Activated T-helper 17 cell treated with anti-CD3 and anti-CD28 coated beads, Interleukin-2, amount 50 U/mL, for 72 hours (primary cell): Measurements from ENCODE around the gene PAM16. TPM values are rescaled to one million over a fixed set of nuclear protein-coding genes. Genes with fewer than 3 reads are reported as not detected.
A peak's percentile ranks its signal among the peaks of the same experiment; 100 is the strongest.

Experiments
- ATAC-seq: fragments of 150-1000 bp; cut with Tn5 transposase; replicated peaks from 2 replicates; pipeline ENCODE4 v1.10.0; 2021; ENCODE audit warnings: mild to moderate bottlenecking, moderate library complexity
- H3K27ac Mint-ChIP-seq: one replicate; pipeline ENCODE4 v1.8.0; 2022; ENCODE audit warnings: mixed read lengths
- H3K27me3 Mint-ChIP-seq: one replicate; pipeline ENCODE4 v1.8.0; 2022; ENCODE audit warnings: mixed read lengths
- H3K36me3 Mint-ChIP-seq: one replicate; pipeline ENCODE4 v1.8.0; 2022; ENCODE audit warnings: low read depth, mild to moderate bottlenecking, mixed read lengths
- H3K4me1 Mint-ChIP-seq: one replicate; pipeline ENCODE4 v1.8.0; 2022; ENCODE audit warnings: mixed read lengths
- H3K4me3 Mint-ChIP-seq: one replicate; pipeline ENCODE4 v1.8.0; 2022; ENCODE audit warnings: mild to moderate bottlenecking, mixed read lengths
- H3K9me3 Mint-ChIP-seq: one replicate; pipeline ENCODE4 v1.8.0; 2022; ENCODE audit warnings: mixed read lengths
- total RNA-seq, 2 donors: library from RNA; stranded (reverse); gene quantifications; one replicate each; pipeline ENCODE4 v1.2.3, GENCODE V29; 2022

The PAM16 gene
- total RNA-seq, 2 donors from 2014 or later = 40.4 to 74.7 TPM

- no peak for ATAC-seq
- Mint-ChIP-seq H3K36me3 (peaks cover 48% of the 10 kb centered on the region), H3K4me3 (no peak overlapping the region), H3K27me3 (no peaks in the 10 kb centered on the region), H3K4me1 (no peaks in the 10 kb centered on the region), H3K27ac (no peak overlapping the region), H3K9me3 (no peaks in the 10 kb centered on the region)
Measured at GRCh38 chr16:4386951-4387565, 35.9 kb upstream of the PAM16 start.

- H3K9me3 Mint-ChIP-seq = no peaks in the 10 kb centered on the region
- H3K27me3 Mint-ChIP-seq = no peaks in the 10 kb centered on the region
- peaks cover 53% of the 10 kb centered on the region for H3K36me3 Mint-ChIP-seq
- H3K4me1 Mint-ChIP-seq = no peaks in the 10 kb centered on the region
- no peak overlapping the region for H3K27ac Mint-ChIP-seq
- no peak overlapping the region for H3K4me3 Mint-ChIP-seq
- no peak for ATAC-seq
Measured at GRCh38 chr16:4386451-4386805, 35.3 kb upstream of the PAM16 start.

- H3K27me3 Mint-ChIP-seq = no peaks in the 10 kb centered on the region
- H3K4me1 Mint-ChIP-seq = no peaks in the 10 kb centered on the region
- peaks cover 48% of the 10 kb centered on the region for H3K36me3 Mint-ChIP-seq
- no peaks in the 10 kb centered on the region for H3K9me3 Mint-ChIP-seq
- H3K4me3 Mint-ChIP-seq = no peak overlapping the region
- ATAC-seq = no peak
- no peak overlapping the region for H3K27ac Mint-ChIP-seq
Measured at GRCh38 chr16:4385789-4386450, 34.8 kb upstream of the PAM16 start.

GRCh38 chr16:4385066-4385788 lies 34.1 kb upstream of the PAM16 start:
- Mint-ChIP-seq H3K27ac (no peak overlapping the region), H3K9me3 (no peaks in the 10 kb centered on the region), H3K4me3 (no peak overlapping the region), H3K4me1 (no peaks in the 10 kb centered on the region), H3K27me3 (no peaks in the 10 kb centered on the region), H3K36me3 (peaks cover 41% of the 10 kb centered on the region)
- no peak for ATAC-seq

DNA sequence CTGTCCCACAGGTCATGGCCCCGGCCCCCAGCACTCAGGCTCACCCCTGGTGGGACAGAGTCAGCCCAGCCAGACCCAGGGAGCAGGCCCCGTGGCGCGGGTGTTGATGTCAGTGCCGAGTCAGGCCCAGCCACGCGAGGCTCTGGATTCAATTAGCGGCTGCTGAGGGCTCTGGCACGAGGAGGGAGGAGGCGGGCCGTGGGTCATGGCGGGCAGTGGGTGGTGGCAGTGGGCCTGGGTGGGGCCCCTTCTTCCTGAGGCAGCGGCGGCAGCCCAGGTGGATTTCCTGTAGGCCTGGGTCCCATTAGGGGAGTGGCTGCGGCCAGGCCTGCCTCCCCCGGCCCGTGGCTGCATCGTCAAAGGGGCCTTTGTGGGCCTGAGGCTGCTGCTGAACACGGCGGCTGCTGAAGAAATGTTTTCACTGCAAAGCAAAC lies 33.4 kb upstream of the PAM16 start:
- Mint-ChIP-seq H3K36me3 (peaks cover 34% of the 10 kb centered on the region), H3K4me1 (no peaks in the 10 kb centered on the region), H3K27me3 (no peaks in the 10 kb centered on the region), H3K4me3 (no peak overlapping the region), H3K9me3 (no peaks in the 10 kb centered on the region), H3K27ac (no peak overlapping the region)
- ATAC-seq = no peak

- ATAC-seq = no peak
- H3K36me3 Mint-ChIP-seq = peaks cover 34% of the 10 kb centered on the region
- H3K4me1 Mint-ChIP-seq = no peaks in the 10 kb centered on the region
- H3K9me3 Mint-ChIP-seq = no peaks in the 10 kb centered on the region
- no peak overlapping the region for H3K4me3 Mint-ChIP-seq
- H3K27ac Mint-ChIP-seq = peak overlapping the region; percentile 5
- H3K27me3 Mint-ChIP-seq = no peaks in the 10 kb centered on the region
Measured at GRCh38 chr16:4383591-4384444, 32.7 kb upstream of the PAM16 start.

GRCh38 chr16:4382795-4383357 lies 31.8 kb upstream of the PAM16 start:
- H3K27me3 Mint-ChIP-seq = no peaks in the 10 kb centered on the region
- H3K4me3 Mint-ChIP-seq = no peak overlapping the region
- H3K36me3 Mint-ChIP-seq = peaks cover 34% of the 10 kb centered on the region
- H3K9me3 Mint-ChIP-seq = no peaks in the 10 kb centered on the region
- no peaks in the 10 kb centered on the region for H3K4me1 Mint-ChIP-seq
- no peak overlapping the region for H3K27ac Mint-ChIP-seq
- no peak for ATAC-seq

GRCh38 chr16:4381935-4382794 lies 31.0 kb upstream of the PAM16 start:
- peaks cover 28% of the 10 kb centered on the region for H3K36me3 Mint-ChIP-seq
- no peak overlapping the region for H3K4me3 Mint-ChIP-seq
- H3K27me3 Mint-ChIP-seq = no peaks in the 10 kb centered on the region
- H3K4me1 Mint-ChIP-seq = no peaks in the 10 kb centered on the region
- ATAC-seq = no peak
- no peak overlapping the region for H3K27ac Mint-ChIP-seq
- no peaks in the 10 kb centered on the region for H3K9me3 Mint-ChIP-seq

GRCh38 chr16:4381072-4381934 lies 30.2 kb upstream of the PAM16 start:
- peaks cover 20% of the 10 kb centered on the region for H3K36me3 Mint-ChIP-seq
- no peak overlapping the region for H3K27ac Mint-ChIP-seq
- no peak for ATAC-seq
- H3K27me3 Mint-ChIP-seq = no peaks in the 10 kb centered on the region
- H3K4me1 Mint-ChIP-seq = no peaks in the 10 kb centered on the region
- no peak overlapping the region for H3K4me3 Mint-ChIP-seq
- H3K9me3 Mint-ChIP-seq = no peaks in the 10 kb centered on the region

GRCh38 chr16:4380119-4381063 lies 29.3 kb upstream of the PAM16 start:
- H3K9me3 Mint-ChIP-seq = no peaks in the 10 kb centered on the region
- H3K4me1 Mint-ChIP-seq = no peaks in the 10 kb centered on the region
- no peak overlapping the region for H3K4me3 Mint-ChIP-seq
- no peak overlapping the region for H3K27ac Mint-ChIP-seq
- no peak for ATAC-seq
- peaks cover 15% of the 10 kb centered on the region for H3K36me3 Mint-ChIP-seq
- no peaks in the 10 kb centered on the region for H3K27me3 Mint-ChIP-seq

DNA sequence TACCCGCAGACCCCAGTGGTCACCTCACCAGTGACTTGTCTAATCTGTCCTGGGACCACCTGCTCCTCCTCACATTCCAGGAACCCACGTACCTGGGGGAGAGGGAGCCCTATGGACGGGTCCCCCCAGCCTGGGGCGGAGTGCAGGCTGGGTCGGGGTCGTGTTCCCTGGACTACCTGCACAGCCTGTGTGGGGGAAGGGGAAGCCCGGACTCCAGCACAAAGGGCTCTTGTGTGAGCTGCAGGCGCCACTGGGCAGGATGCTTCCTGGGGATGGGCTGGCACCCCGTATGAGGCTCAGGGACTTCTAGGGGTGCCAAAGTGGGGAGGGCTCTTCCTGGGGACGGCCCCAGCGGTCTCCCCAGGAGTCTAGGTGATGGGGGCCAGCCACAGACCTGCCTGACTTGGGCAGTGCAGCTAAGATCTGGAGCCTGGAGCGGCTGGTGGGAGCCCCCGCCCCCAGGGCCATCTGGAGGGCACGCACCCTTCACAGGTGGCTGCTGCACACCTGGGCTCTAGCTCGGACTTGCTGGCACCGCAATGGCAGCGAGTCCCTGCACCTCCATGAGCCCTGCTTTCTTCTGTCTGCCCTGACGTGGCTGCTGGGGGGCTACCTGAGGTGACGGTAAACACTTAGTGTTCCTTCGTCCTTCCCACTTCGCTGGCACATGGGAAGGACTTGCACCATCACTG lies 28.0 kb upstream of the PAM16 start:
- H3K27ac Mint-ChIP-seq = no peak overlapping the region
- no peaks in the 10 kb centered on the region for H3K27me3 Mint-ChIP-seq
- H3K4me1 Mint-ChIP-seq = no peaks in the 10 kb centered on the region
- no peak overlapping the region for H3K4me3 Mint-ChIP-seq
- ATAC-seq = no peak
- peaks cover 14% of the 10 kb centered on the region for H3K36me3 Mint-ChIP-seq
- H3K9me3 Mint-ChIP-seq = no peaks in the 10 kb centered on the region
